Stimulated activated CD8-positive, alpha-beta memory T cell treated with anti-CD3 and anti-CD28 coated beads, Interleukin-2, amount 100 ng/mL, for 48 hours (primary cell): ENCODE measurements around the gene SWSAP1.

Experiments used
- DNase-seq, 2 donors: peaks; one replicate each; pipeline ENCODE4 v3.0.0-alpha.2; 2020; ENCODE audit warnings: low read depth in 2 of 2

The SWSAP1 gene

GRCh38 chr19:11408591-11408990 is 34.1 kb downstream of the SWSAP1 start:
- no peak for DNase-seq

DNA sequence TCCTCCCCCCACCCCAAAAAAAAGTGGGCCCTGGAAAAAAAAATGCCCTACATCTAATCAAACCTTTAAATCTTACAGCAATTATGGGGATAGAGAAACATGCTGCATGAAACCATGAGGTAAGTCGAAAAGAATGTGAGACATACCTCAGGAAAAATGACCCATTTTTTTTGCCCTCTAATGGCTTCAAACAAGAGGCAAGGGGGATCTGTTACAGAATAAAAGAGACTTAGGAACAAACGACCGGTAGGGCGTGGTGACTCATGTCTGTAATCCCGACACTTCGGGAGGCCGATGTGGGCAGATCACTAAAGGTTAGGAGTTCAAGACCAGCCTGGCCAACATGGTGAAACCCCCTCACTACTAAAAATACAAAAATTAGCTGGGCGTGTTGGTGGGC is 36.2 kb downstream of the SWSAP1 start:
- no peak for DNase-seq

- DNase-seq, result no peak
These were observed 40.1 kb downstream of the SWSAP1 start for GRCh38 chr19:11414544-11414943.

DNA sequence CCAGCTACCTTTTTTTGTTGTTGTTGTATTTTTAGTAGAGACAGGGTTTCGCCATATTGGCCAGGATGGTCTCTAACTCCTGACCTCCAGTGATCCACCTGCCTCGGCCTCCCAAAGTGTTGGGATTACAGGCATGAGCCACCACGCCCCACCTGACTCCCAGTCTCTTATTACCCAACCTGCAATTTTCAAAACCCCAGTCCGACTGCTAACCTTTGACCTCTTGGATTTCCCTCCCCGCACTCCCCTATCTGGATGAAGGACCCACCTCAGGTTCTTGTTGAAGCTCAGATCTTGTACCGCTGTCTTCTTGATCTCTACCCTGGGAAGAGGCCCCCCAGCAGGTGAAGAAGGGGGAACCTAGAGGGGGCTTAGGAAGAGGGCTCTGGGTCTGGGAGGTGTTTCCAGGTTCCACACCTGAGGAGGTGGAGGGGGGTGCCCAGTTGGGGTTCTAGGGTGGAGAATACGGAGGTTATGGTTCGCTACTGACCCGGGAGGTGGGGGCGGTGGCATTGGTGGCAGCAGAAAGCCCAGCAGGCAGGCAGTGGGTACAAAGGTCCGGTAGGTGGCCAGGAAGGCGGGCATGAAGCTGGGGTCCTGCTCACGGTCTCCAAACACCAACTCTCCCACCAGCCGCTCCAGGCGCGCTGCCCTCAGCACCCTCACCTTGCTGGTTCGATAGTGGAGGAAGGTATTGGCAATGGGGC is 42.0 kb downstream of the SWSAP1 start:
- DNase-seq, result no peak

DNA sequence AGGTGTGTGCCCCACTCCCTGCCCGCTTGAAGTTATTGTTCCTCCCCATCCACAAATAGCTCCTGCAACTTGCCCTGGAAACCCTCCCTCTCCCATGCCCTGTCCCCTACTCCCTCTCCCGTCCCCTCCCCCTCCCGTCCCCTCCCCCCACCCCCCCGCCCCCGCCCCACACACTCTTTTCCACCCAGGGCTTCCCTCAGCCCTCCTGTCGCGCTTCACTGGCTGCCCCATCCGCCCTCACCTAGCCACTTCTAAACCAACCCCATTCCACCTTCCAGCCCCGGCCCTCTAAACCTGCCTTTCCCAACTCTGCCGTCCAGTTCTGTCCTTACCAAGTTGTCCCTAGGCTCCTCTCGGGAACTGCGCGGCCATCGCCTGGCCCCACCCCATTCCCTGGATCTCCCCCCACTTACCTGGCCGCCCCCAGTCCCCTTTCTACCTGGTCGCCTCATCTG is 43.7 kb downstream of the SWSAP1 start:
- no peak for DNase-seq

- DNase-seq, result no peak
These were observed 44.4 kb downstream of the SWSAP1 start, which contains the start of gene RGL3 for GRCh38 chr19:11418549-11419506. TSS of gene RGL3 (minus strand) at chr19:11419314. CDS start at chr19:11419278, 36 bp downstream.

DNA sequence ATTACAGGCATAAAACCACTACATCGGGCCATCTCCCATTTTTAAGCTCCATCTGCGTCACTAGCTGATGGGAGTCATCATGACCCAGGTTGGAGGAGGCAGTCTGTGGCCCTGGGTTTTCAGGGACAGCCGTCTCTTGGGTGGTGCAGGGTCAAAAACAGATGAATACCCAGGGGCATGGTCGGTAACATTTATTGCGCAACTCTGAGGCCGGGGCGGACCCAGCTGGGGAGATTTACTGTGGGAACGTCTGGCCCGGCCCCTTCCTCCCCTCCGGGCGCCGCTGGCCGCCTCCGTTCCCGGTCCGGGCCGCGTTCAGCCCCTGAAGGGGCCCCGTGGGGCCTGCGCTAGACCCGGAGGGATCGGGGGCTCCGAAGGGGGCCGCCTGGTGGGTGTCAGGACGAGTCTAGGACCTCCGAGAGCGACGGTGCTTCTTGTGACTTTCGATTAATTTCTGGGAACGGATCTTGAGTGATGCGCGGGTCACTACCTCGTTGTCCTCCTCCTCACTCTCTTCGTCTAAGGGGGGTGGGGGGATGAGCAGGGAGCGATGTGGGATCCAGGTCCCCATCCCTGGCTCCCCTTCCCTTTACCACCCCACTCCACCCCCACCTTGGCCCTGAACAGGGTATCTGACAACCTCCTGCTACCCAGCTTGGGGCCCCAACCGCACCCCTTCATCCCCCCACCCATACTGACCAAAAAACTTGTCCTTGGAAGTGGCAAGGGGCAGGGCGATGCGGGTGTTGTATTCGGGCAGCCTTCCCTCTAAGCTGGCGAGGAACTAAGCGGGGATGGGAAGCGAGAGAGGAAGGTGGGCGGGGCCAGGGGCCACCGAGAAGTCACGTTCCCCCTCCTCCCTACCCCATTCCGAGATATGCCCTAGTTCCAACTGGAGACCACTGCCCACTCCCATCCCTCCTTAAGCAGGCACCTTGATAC is 46.2 kb downstream of the SWSAP1 start:
- no peak for DNase-seq

GRCh38 chr19:11421371-11422098 is 47.1 kb downstream of the SWSAP1 start:
- peak in 1 of 2 donors; percentile 52 for DNase-seq

GRCh38 chr19:11422163-11423065 is 47.9 kb downstream of the SWSAP1 start:
- peak; percentile 64 to 73 for DNase-seq

DNA sequence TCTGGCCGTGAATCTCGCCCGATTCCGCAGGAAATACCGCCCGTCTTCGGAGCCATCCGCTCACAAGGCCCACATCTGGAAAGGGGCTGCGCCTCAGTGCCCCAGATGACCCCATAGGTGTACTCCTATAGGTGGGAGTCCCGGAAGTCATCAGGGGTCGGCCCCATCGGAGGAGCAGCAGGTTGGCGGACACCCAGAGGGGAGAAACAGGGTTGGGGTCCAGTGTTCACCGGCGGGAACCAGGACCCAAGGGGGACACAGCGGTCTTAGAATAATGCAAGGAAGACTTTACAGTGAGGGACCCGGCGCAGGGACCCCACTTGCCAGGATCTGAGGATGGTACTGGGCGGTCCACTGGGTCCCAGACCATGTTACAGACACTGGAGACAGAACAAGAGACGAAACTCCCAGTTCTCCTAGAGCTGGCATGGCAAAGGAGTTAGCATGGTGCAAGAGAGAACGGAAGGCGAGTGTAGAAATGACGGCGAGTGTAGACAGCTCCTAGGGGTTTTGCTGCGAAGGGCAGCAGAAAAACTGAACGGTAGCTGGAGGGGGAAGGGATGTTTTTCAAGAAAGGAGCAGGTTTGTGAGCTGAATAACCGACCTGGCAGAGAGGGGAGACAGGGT is 48.8 kb downstream of the SWSAP1 start:
- no peak for DNase-seq

DNA sequence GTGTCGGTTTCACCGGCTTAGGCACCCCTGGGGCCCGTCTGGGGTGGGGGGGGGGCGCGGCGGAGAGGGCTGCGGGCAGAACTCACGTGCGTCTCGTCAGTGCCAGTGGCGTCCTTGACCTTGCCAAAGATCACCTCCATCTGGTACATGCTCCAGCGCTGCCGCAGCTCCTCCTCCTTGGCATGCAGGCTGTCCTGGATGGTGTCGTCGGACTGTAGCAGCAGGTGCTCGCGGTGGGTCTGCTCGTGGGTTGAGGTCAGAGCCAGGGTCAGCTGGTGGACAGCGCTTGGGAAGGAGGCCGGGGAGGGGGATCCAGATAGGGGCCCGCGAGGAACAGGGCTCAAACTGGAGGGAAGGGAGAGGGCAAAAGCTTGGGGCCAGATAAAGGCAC is 49.3 kb downstream of the SWSAP1 start:
- no peak for DNase-seq
